CD4-positive, alpha-beta T cell (primary cell): ENCODE measurements around the gene MUC6. TPM values are rescaled to one million over a fixed set of nuclear protein-coding genes. Genes with fewer than 3 reads are reported as not detected.

Source experiments
- ATAC-seq: fragments of 200-7000 bp; cut with Tn5 transposase; one replicate; pipeline ENCODE4 v1.10.0; 2022; ENCODE audit warnings: mild to moderate bottlenecking; ENCODE audit not compliant: poor library complexity
- CTCF ChIA-PET: fragments of 350-600 bp; sonication (Branson Sonifier 250); formaldehyde crosslinking; loops from one replicate; lab custom pipeline; 2021; ENCODE audit warnings: antibody characterized with exemption, inconsistent platforms; lab: Charles Lee
- POLR2A ChIA-PET: fragments of 350-600 bp; sonication (Branson Sonifier 250); formaldehyde crosslinking; loops from one replicate; lab custom pipeline; 2021; ENCODE audit warnings: antibody characterized with exemption, inconsistent platforms; lab: Charles Lee
- DNase-seq, 14 experiments: peaks; one replicate each; pipeline ENCODE4 v3.0.0-alpha.2; 2013 to 2020; ENCODE audit warnings: mixed read lengths in 2 of 14
- H3K27ac ChIP-seq, 2 donors: one replicate each; pipeline versions ENCODE4 v1.5.1 to v1.7.0; 2013; ENCODE audit warnings: low read length in 2 of 2, low read depth in 1 of 2, mild to moderate bottlenecking in 1 of 2
- H3K27me3 ChIP-seq, 2 experiments: 1 replicate in 1 of 2; 2 replicates in 1 of 2; pipeline versions ENCODE4 v1.6.1 to v1.7.0; 2013; ENCODE audit warnings: low read length in 2 of 2, control low read depth in 1 of 2, mild to moderate bottlenecking in 1 of 2, moderate library complexity in 1 of 2; ENCODE audit not compliant: insufficient read depth in 2 of 2, control insufficient read depth in 1 of 2
- H3K36me3 ChIP-seq: one replicate; pipeline ENCODE4 v1.6.1; 2013; ENCODE audit warnings: low read length, control low read depth; ENCODE audit not compliant: insufficient read depth
- H3K4me1 ChIP-seq: one replicate; pipeline ENCODE4 v1.6.1; 2013; ENCODE audit warnings: low read length, control low read depth; ENCODE audit not compliant: insufficient read depth
- H3K4me3 ChIP-seq: one replicate; pipeline ENCODE4 v1.5.1; 2013; ENCODE audit warnings: mild to moderate bottlenecking, low read length, moderate library complexity
- H3K9me3 ChIP-seq, 2 experiments: 1 replicate in 1 of 2; 2 replicates in 1 of 2; pipeline versions ENCODE4 v1.6.1 to v1.7.0; 2013; ENCODE audit warnings: low read length in 2 of 2, mild to moderate bottlenecking in 2 of 2, control low read depth in 1 of 2, moderate library complexity in 1 of 2; ENCODE audit not compliant: control insufficient read depth in 1 of 2, insufficient read depth in 1 of 2
- H3K27ac Mint-ChIP-seq: one replicate; pipeline ENCODE4 v1.8.0; 2020; ENCODE audit warnings: mixed read lengths
- H3K27me3 Mint-ChIP-seq: one replicate; pipeline ENCODE4 v1.8.0; 2021; ENCODE audit warnings: mixed read lengths
- H3K36me3 Mint-ChIP-seq: one replicate; pipeline ENCODE4 v1.8.0; 2021; ENCODE audit warnings: low read depth, mixed read lengths
- H3K4me1 Mint-ChIP-seq: one replicate; pipeline ENCODE4 v1.8.0; 2021; ENCODE audit warnings: low read depth, mixed read lengths
- H3K4me3 Mint-ChIP-seq: one replicate; pipeline ENCODE4 v1.8.0; 2020; ENCODE audit warnings: mild to moderate bottlenecking, mixed read lengths
- H3K9me3 Mint-ChIP-seq: one replicate; pipeline ENCODE4 v1.8.0; 2020; ENCODE audit warnings: mixed read lengths
- CTCF ChIP-seq: fragments of 200-600 bp; IDR thresholded peaks from one replicate; pipeline ENCODE4 v1.8.0; 2022; ENCODE audit warnings: antibody characterized with exemption, mild to moderate bottlenecking
- intact Hi-C, 2 experiments: fragments of 100-400 bp; cut with DNase I in 1 of 2; cut with micrococcal nuclease in 1 of 2; formaldehyde crosslinking; loops; one replicate each; pipeline versions ENCODE4 v1.15.1 to v1.9.0; 2023 to 2025; cut with DNase I, micrococcal nuclease
- total RNA-seq, 174 experiments: library from RNA in 2 of 174; stranded (reverse) in 2 of 174; gene quantifications; one replicate each; pipeline ENCODE4 v1.2.3 and lab custom pipeline; 2021 to 2026

The MUC6 gene
- total RNA-seq, 2 experiments from 2014 or later, result not detected

- POLR2A ChIA-PET, result no interaction called here
- no peaks in the 10 kb centered on the region for H3K36me3 Mint-ChIP-seq
- Histone ChIP-seq H3K4me1 (no peaks in the 10 kb centered on the region), H3K36me3 (no peaks in the 10 kb centered on the region), H3K9me3 (peaks cover 0 to 12% of the 10 kb centered on the region in 2 experiments), H3K27me3 (peaks cover 0 to 5% of the 10 kb centered on the region in 2 experiments), H3K27ac (no peak overlapping the region), H3K4me3 (no peak overlapping the region)
- no peaks in the 10 kb centered on the region for H3K4me1 Mint-ChIP-seq
- TF ChIP-seq CTCF, result no peak
- no peak overlapping the region for H3K27ac Mint-ChIP-seq
- H3K9me3 Mint-ChIP-seq, result no peaks in the 10 kb centered on the region
- peaks cover 5% of the 10 kb centered on the region for H3K27me3 Mint-ChIP-seq
- DNase-seq (no peak), ATAC-seq (no peak)
- CTCF ChIA-PET, result no interaction called here
- intact Hi-C loops, result no loop called here
- H3K4me3 Mint-ChIP-seq, result no peak overlapping the region
Measured at GRCh38 chr11:1044160-1044559, 7.6 kb upstream of the MUC6 start.

GRCh38 chr11:1043563-1044096 lies 7.1 kb upstream of the MUC6 start:
- CTCF ChIA-PET, result no interaction called here
- H3K27me3 Mint-ChIP-seq, result peaks cover 5% of the 10 kb centered on the region
- peaks cover 0 to 13% of the 10 kb centered on the region in 2 experiments for H3K9me3 ChIP-seq
- H3K4me1 Mint-ChIP-seq, result no peaks in the 10 kb centered on the region
- no peak overlapping the region for H3K27ac ChIP-seq
- H3K27ac Mint-ChIP-seq, result no peak overlapping the region
- no peak for ATAC-seq
- no peak overlapping the region for H3K4me3 ChIP-seq
- H3K4me3 Mint-ChIP-seq, result no peak overlapping the region
- intact Hi-C loops, result no loop called here
- TF ChIP-seq CTCF, result no peak
- no peaks in the 10 kb centered on the region for H3K36me3 ChIP-seq
- H3K9me3 Mint-ChIP-seq, result no peaks in the 10 kb centered on the region
- DNase-seq, result peak in 1 of 14 experiments; percentile 13
- H3K4me1 ChIP-seq, result no peaks in the 10 kb centered on the region
- no peaks in the 10 kb centered on the region for H3K36me3 Mint-ChIP-seq
- no peaks in the 10 kb centered on the region for H3K27me3 ChIP-seq
- POLR2A ChIA-PET, result no interaction called here

GRCh38 chr11:1042626-1043562 lies 6.4 kb upstream of the MUC6 start:
- Mint-ChIP-seq H3K27ac (no peak overlapping the region), H3K4me3 (no peak overlapping the region), H3K36me3 (no peaks in the 10 kb centered on the region), H3K4me1 (no peaks in the 10 kb centered on the region), H3K27me3 (peaks cover 5% of the 10 kb centered on the region), H3K9me3 (no peaks in the 10 kb centered on the region)
- no peaks in the 10 kb centered on the region for H3K27me3 ChIP-seq
- no peak overlapping the region for H3K27ac ChIP-seq
- ATAC-seq, result no peak
- CTCF ChIA-PET, result no interaction called here
- H3K4me3 ChIP-seq, result no peak overlapping the region
- intact Hi-C loops, result no loop called here
- TF ChIP-seq CTCF, result no peak
- POLR2A ChIA-PET, result no interaction called here
- DNase-seq, result peak in 1 of 14 experiments; percentile 2
- no peaks in the 10 kb centered on the region for H3K36me3 ChIP-seq
- peaks cover 0 to 13% of the 10 kb centered on the region in 2 experiments for H3K9me3 ChIP-seq
- H3K4me1 ChIP-seq, result no peaks in the 10 kb centered on the region
